SW480 (cell line): ENCODE results near the gene ECT2L.

Source experiments
- DNase-seq: peaks from one replicate; pipeline ENCODE4 v3.0.0-alpha.2; 2016; ENCODE audit warnings: low spot score

Gene ECT2L

DNA sequence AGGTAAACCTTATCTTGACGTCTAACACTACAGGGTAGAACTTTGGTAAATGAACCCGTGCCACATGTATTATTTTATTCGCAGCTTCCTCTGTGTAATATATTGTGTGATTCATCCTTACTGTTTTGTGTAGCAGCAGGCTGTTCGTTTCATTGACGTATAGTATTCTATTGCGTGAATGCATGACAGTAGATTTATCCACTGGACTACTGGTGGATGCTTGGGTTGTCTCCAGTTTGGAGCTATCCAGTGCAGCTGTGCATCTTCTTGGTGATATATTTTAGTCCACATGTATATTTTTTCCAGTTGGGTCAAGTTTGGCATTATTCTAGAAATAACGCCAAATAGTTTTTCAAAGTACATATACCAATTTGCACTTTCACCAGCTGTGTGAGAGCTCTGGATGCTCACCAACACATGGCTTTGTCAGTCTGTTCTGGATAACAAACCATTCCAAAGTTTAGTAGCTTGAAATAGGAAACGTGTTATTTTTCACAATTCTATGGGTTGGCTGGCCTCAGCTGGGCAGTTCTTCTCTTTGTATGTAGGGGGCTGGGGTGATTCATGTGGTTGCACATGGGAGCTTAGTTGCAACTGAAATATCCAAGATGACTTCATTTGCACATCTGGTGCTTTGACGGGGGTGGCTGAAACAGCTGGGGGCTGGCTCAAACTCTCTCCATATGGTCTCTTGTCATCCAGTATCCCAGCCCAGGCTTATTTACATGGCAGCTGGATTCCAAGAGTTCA lies 9.3 kb downstream of the ECT2L start:
- no peak for DNase-seq

DNA sequence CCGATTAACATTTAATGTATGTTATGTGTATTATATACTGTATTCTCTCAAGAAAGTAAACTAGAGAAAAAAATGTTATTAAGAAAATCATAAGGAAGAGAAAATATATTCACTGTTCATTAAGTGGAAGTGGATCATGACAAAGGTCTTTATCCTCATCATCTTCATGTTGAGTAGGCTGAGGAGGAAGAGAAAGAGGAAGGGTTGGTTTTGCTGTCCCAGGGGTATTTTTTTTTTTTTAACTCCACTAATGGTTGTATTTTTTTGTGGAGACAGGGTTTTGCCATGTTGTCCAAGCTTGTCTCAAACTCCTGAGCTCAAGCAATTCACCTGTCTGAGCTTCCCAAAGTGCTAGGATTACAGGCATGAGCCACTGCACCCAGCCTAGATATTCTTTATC lies 11.0 kb downstream of the ECT2L start:
- DNase-seq: no peak

DNA sequence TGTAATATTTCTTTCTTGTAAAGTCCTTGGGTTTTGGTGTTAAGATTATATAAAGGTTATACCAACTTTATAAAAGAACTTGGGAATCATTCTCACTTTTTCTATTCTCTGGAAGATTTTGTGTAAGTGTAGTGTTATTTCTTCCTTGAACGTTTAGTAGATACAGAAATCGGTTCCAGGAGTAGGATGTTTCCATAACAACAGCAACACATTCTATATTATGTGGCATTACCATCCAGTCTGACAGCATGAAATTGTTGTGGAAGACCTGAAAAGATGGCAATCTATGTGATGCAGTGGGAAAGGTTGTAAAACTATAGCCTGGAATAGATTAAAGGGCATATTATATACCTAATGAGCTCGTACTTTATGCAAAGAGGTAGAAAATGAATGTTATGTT lies 13.8 kb downstream of the ECT2L start:
- no peak for DNase-seq

DNA sequence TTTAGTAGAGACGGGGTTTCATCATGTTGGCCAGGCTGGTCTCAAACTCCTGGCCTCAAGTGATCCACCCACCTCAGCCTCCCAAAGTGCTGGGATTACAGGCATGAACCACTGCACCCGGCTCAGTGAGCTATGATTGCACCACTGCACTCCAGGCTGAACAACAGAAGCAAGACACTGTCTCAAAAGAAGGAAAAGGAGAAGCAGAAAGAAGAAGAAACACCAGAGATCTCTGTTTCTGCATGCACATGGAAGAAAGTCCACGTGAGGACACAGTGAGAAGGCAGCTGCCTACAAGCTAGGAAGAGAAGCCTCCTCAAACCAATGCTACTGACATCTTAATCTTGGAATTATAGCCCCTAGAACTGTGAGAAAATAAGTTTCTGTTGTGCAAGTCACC lies 16.0 kb downstream of the ECT2L start:
- no peak for DNase-seq

DNA sequence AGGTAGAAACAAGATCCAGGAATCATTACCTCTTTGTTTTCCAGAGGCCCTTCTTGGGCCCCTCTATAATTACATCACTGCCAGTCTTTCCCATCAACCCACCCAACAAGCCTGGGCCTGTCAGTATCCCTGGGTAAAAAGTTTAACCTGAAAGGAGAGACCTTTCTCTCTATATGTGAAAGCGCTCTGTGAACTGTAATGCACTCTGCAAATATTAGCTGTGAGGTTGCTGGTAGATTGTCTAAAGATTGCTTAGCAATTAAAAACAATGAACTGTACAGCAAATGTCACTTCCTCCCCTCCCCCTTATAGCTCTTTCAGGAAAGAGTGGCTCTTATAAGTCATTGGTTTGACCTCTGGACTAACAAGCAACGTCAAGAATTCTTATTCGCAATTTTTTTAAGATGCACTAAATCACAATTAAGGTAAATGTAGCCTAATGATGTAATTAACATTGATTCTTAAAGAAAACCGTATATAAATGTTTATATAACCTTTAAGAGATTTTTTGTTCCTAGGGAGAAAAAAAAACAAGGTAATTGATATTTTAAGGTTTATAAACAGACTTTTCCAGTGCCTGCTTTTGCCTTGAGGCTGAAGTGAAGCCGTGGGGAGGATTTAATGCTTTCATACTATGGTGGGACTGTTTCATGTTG lies 18.4 kb downstream of the ECT2L start:
- DNase-seq: no peak

DNA sequence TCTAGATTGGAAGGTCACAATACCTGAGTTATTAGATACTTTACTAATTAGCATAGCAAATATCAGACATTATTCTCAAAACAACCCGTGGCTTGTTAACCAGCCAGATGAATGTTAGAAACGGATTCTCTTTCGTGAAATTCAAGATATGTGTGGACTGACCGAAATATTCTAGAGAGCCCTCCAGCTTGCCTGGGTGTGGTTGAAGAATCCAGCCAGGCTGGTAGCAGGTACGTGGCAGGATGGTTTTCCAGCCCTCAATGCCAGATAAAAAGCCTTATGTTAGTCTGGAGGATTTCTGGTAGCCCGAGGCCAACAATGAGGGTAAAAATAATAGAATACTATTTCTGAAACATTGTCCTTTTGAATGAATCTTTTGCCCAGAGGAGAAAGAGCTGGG lies 19.3 kb downstream of the ECT2L start:
- no peak for DNase-seq

DNA sequence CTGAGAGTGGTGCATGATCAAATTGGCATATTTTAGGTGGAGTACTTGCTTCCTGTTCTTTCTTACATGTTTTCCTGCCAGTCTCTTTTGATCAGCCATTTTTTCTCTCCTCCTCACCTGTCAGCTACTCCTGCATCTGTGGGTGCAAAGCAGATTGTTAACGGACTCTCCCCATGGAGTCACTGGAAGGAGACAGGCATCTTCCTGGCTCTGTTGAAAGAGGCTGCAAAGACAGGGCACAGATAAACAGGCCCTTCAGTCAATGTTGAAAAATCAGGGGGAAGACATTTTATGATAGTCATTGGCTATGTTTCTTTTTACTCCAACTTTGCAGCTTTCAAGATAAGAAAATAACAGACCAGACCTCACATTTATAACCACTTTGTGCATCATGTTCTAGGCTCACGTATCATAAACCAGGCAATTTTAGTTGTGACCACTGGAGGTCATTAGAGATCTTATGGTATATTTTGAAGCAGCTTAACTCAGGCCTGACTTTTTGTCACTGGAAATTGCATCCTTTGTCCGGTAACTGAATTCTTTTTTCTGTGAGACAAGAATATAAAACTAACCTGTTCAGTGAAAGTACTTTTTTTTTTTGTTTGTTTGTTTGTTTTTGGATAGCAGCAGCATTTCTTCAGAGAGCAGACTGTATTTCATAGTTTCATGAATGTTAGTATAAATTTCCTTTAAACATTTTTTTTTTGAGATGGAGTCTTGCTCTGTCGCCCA lies 20.1 kb downstream of the ECT2L start:
- DNase-seq: peak; percentile 64

DNA sequence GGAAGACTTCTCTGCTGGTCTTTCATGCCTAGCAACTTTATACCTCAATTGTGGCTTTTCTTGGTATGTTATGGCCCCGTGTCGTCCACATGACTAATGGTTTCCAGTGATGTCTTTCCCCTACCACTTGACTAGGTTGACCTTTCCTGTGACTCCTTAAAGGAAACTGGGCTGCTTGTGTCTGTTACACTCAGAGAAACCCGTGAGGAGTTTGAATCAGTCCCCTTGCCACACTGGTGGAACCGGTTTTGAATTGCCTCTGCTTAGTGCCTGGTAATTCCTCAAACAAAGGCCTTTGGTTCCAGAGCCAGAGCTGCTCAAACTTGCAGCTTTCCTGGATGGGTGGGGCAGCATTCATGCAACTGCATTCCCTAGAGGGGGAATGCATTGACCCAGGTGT lies 21.9 kb downstream of the ECT2L start:
- no peak for DNase-seq

DNA sequence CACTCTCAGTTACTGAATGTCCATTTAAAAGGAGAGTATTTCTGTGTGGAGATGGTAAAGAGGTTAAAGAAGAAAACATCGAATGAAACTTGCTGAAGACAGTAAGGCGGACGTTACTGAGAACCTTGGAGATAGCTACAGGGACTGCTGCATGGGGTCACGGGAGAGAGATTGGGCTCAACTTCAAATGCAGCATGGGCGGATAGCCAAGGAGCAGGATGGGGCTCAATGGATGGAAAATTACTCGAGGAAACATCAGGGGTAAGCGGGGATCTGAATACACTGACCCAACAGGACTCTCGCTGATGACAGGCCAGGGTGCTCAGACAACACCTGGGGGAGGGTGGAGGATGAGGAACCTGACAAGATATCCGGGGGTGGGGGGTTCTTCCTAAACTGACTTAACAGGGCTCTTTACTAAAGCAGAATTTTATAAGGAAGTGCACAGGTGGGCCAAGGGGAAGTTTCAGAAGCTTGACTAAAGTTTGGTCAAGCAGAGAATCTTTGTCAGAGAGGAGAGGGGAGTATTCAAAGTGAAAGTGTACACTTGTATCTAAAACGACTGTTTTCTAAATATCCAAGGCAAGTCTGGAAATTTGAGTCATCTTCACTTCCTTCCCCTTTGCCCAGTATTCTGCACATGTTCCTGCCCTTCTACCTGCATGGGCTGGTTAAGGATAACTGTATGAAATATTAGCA lies 22.8 kb downstream of the ECT2L start:
- DNase-seq: no peak

DNA sequence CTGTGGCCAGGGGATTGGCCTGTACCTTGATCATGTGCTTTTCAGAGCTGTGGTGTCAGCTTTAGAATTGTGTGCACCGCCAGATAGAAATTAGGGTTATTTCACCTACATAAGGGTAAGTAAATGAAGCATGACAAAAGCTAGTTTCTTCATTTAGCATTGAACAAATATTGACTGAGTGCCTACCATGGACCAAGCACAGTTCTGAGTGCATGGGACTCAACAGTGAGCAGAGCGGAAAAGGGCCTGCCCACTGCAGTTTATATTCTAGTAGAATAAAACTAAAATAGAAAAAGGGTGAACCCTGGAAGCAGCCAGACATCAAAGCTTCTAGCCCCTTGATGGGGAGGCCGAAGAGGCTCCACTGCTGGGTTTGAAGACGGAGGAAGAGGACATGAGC lies 25.6 kb downstream of the ECT2L start:
- DNase-seq: no peak

DNA sequence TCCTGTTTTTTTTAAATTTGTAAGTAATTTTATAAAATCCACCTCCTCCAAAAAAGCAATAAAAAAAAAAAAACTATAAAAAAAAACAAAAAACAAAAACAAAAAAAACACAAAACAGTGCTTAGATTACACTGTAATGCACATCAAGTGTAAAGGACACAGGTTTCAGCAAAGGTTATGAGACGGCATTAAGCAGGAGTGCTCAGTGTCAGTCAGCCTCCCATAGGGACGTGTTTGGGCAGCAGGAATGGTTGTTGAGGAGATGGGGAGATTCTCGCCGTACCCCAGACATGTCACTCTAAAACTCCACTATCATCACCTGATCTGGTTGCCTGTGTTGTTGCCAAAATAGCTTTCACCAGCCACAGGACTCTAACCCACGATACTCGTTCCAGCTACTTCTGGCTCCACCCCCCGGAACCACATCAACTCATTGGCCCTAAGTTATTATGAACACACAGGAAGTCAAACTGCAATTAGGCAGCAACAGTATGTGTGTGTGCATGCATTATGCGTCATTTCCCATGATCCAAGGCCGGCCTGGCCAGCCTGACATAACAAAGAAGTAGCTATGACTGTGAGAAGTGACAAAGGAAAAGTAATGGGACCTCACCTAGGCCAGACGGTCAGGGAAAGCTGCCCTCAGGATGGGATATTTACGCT lies 28.7 kb downstream of the ECT2L start:
- peak; percentile 35 for DNase-seq

DNA sequence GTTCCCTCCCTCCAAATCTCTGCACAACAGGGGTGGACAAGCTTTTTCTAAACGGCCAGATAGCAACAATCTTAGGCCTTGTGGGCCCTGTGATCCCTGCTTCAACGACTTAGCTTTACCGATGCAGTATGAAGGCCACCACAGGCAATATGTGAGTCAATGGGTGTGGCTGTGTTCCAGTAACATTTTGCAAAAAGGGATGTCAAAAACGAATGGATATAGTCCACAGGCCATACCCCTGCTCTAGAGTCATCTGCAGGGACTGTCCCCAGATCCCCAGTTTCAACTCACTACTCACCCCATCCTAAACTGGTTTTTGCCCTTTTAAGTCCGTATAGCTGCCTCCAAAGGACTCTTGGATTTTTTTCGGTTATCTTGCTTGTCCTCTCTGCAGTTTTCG lies 34.4 kb downstream of the ECT2L start:
- DNase-seq: no peak

DNA sequence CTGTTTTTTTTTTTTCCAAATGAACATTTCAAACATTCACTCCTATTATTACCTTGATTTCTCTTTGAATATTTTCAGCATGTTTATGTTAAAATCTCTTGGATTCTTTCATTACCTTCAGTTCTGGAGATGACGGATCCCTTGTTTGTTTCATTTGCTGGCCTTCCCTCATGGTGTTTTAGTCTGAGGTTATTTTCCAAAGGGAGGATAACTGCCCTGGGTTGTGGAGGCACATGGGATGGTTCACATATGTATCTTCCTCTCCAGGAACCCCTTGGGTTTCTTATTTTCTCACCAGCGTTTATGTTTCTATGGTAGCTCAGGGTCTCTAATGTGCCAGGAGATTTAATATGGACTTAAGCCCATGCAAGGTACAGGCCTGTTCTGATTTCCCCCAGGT lies 36.3 kb downstream of the ECT2L start:
- no peak for DNase-seq

DNA sequence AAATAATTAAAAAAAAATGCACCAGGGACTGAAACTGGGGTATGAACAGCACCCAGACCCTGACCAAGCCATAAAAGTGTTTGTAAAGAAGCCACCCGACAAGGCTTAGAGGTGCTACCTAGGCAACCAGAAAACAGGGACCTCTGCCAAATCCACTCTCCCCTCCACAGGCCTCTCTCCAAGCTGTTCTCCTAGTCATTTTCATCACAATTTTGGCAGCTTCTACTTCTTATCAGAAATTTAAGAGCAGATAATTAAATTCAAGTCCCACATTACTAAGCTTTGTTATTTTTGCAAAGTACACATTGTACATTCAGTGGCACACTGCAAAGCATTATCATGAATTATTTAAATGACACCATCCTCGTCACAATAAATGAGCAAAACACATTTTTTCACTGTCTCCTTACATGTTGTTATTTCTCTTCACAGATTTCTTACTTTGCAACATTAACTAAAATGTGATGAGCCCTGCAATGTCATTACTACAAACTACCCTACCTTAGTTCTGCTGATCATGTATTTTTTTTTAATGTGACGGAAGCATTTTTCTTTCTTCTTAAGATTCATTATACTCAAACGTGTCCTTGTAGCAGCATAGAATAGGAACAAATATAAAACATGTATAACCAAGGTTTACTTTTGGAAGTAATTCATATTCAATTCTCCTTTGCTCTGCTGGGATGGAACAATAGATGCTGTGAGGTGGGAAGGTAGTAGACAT lies 38.1 kb downstream of the ECT2L start:
- DNase-seq: no peak

DNA sequence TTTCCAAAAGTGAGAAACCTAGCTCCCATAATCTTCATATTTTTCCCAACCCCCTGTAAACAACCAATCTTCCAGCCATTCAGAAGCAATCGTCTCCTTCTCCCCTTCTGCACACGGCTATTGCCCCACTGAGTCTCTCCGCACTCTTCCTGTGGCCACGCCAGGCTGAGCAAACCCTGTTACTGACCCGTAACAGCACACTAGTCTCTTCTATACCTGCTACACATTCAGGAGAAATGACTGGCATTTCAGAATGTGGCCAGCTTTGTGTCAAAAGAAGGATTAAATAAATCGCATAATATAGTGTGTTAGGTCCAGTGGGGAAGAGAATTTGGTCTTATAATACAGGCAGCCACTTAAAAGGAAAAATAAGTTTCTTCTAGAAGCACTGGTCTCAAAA lies 41.4 kb downstream of the ECT2L start:
- no peak for DNase-seq

DNA sequence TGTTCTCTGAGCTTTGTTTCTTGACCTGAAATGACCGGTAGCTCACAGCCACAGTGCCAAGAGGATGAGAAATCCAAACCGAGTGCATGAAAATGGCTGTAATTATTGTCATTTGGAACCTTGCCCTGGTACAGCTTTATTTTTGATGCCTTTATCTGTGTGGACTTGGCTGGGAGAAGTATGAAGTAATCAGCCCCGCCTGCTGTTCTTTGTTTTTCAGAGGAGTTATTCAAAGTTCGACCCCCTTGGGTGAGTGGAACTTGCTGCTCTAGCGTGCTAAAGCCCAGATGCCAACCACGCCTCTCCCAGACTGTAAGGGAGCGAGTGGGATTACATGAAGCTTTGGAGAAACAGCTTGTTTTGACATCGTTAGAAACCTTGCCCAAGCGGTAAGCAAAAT lies 48.3 kb downstream of the ECT2L start:
- no peak for DNase-seq

DNA sequence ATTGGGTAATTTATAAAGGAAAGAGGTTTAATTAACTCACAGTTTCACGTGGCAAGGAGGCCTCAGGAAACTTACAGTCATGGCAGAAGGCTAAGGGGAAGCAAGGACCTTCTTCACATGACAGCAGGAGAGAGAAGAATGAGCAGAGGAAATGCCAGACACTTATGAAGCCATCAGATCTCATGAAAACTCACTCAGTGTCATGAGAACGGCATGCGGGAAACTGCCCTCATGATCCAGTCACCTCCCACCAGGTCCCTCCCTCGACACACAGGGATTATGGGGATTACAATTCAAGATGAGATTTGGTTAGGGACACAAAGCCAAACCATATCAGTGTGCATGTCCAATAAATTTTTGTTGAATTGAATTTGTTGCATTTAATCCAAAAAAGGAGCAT lies 52.0 kb downstream of the ECT2L start:
- no peak for DNase-seq

DNA sequence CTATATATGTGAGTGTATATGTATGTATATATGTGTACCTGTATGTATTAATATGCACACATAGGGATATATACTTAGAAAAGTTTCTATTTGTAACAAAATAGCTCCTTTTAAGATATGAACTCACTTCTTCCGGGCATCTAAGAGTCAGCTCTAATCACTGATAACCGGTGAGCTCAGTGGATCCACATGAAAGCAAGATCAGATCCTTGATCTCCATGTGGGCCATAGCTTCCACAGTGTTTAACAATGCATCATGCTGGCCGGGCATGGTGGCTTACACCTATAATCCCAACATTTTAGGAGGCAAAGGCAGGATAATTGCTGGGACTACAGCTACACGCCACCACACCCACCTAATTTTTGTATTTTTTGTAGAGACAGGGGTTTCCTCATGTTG lies 52.6 kb downstream of the ECT2L start:
- no peak for DNase-seq

DNA sequence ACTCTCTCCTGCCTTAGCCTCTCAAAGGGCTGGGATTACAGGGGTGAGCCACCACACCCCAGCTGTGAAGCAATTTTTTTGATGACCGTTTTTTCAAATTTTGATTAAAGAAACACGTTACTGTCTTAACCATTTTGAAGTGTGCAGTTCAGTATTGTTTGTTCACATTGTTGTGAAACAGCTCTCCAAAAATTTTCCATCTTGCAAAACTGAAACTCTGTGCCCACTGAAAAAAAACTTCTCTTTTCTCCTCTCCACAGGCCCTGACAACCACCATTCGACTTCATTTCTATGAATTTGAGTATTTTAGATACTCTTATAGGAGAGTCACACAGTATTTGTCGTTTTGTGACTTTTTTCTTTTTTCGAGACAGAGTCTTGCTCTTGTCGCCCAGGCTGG lies 53.9 kb downstream of the ECT2L start:
- DNase-seq: no peak

DNA sequence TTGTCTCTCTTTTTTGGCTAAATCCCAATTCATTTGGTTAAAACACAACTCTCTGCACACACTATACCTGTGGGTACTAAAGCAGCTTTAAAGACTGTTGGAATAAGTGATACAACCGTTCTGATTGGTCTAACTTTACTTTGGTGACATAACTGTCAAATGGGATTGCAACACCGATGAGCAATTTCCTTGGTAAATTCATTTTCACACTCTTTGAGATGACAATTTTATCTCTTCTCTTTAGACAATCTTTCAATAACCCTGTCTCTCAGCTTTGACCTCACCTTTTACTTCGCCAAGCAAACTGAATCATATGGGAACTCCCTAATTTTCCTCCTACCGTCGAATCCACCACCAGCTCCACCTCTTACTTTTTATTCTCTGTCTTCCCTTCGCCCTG lies 60.8 kb downstream of the ECT2L start:
- no peak for DNase-seq

DNA sequence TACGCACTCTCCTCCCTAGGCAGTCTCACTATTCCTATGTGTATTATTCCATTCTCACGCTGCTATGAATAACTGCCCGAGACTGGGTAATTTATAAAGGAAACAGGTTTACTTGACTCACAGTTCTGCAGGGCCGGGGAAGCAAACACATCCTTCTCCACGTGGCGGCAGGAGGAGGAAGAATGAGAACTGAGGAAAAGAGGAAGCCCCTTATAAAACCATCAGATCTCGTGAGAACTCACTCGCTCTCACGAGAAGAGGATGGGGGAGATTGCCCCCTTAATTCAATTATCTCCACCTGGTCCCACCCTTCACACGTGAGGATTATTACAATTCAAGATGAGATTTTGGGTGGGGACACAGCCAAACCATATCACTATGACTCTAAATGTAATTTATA lies 61.9 kb downstream of the ECT2L start:
- no peak for DNase-seq

DNA sequence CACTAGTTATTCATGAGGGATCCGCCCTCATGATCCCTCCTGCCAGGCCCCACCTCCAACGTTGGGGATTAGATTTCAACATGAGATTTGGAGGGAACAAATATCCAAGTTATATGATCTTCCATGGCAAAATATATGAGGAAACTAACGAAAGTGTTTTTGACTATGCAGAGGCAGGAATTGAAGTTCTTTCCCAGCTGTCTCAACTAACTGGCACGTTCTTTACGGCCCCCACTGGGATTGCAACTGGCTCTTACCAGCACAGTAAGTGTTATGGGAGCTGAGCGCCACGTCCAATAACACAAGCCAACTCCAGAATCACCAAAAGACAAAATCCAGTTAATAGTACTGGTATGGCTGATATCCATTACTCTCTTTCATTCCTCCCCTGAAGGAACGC lies 66.6 kb downstream of the ECT2L start:
- no peak for DNase-seq
